HPDE6-E6E7 (cell line): ENCODE measurements around the gene JAZF1.

ENCODE experiments used
- DNase-seq: peaks from one replicate; pipeline ENCODE4 v3.0.0; 2011; ENCODE audit warnings: missing footprints; ENCODE audit errors: extremely low spot score

Gene JAZF1

GRCh38 chr7:27840313-27840712, 340.3 kb downstream of the JAZF1 start:
- DNase-seq, result no peak

DNA sequence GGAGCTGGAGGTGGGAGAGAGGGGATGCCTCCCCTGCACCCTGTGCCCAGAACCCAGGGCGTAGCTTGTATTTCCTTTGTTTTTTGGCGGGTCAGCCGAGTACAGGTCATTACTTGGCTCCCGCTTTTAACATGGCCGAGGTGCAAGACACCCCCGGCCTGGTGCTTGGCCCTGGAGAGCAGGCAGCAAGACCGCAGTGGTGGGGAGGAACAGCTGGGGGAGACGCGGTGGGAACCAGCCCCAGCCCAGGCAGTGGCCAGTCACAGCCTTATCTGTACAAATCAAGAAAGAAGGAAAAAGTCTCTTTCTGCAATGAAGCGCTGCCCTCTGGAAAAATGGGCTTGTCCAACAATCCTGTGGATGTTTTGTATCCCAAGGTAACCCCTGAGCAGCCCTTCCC, 341.5 kb downstream of the JAZF1 start:
- DNase-seq, result no peak

GRCh38 chr7:27836536-27836935, 344.1 kb downstream of the JAZF1 start:
- no peak for DNase-seq

DNA sequence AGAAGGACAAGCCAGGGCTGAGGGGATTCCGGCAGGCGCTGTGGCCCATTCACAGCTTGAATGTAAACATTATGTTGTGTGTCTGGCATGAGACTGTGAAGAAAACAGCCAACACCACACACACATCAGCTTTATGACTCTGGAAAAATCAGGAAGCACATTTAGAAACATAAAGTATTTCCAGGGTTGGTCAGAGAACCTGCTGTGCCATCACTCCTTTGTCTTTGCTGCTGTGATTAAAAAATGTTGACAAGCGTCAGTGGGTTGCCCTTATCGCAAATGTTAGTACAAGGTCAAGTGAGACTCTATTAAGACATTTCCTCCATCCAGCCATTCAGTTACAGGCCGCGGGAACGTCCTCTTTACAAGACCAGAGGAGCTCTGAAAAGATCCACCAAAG, 345.2 kb downstream of the JAZF1 start:
- no peak for DNase-seq

DNA sequence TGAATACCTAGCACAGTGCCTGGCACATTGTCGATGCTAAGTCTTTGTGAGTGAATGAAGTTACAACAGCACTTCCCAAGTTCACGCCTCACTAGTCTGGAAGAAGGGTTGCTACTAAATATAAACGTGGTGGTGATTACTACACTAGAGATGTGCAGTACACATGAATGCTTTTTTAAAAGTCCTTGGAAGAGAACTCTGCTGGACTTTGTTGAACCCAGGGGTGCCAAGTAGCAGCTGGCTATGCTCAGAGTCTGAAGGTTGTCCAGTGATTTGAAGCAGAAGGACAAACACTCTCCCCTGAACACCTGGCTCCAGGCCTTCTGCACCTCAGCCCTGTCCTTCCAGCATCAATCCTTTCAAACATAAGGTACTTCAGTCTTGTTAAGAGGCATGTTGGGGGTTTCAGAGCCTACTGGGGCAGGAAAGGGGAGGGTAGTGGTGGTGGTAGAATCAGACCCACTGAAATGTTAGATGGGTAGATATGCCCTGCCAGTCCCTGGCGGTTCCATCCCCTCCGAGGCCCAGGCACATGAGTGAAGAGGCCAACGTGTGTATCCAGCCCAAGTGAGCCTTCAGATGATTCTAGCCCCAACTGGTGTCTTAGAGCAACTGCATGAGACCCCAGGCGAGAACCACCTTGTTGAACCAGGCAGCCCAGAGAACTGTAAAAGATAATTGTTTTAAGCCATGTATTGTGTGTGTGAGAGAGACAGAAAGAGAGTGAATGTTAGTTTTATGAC, 346.2 kb downstream of the JAZF1 start:
- DNase-seq, result no peak

DNA sequence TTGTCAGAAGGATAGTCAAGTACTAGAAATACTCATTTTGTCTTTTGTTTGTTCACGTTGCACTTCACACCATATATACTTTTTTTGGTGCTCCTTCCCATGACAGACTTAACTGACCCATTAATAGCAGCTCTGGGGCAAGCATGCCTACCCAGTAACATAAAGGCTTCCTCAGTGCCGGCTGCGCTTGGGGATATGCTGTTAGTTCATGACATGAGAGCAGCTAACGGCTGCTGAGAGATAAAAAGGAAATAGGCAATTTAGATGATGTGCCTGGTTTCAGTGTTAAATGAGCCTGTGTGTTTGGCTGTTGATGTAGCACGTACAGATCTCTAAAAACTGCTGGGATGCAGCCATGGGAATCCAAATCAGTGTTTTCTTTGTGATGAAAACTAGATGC, 354.2 kb downstream of the JAZF1 start:
- DNase-seq, result no peak

DNA sequence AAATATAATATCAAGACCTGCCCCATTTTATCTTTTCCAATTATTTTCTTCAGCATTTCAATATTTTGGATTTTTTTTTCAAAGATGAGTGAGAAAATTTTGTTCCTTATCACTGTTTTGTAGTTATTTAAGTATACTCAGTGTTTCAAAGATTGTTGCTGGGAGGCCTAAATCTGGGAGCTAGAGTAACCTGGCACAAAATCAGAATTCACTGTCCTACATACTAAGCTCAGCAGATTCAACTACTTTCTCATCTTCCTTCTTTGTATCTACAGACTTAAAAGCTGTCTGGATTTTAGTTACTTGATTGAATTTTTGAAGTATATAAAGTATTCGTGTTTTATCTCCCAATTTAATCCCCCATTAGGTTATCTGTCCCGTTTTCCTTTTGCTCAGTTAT, 354.7 kb downstream of the JAZF1 start:
- no peak for DNase-seq

DNA sequence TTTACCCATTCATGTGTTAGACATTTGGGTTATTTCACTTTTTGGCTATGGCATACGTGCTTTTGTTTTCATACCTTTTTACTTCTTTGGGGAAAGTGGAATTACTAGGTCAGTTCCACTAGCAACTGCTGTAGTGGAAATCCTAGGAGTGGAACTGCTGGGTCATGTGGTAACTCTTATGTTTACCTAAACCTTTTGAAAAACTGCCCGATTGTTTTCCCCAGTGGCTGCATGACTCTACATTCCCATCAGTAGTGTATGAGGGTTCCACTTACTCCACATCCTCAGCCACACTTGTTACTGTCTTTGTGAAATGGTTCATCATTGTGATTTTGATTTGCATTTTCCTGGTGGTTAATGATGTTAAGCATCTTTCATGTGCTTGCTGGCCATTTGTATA, 358.4 kb downstream of the JAZF1 start:
- no peak for DNase-seq

DNA sequence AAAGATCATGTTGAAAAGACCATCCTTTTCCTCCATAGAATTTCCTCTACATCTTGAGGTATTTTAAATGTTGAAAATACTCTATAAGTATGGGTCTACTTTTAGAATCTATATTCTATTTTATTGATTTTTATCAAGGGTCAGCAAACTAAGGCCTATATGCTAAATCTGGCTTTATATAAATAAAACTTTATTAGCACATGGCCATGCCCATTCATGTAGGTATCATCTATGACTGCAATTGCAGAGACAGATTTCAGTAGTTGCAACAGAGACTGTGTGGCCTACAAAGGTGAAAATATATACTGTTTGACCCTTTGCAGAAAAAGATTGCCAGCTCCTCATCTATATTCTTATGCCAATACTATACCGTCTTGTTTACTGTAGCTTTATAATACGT, 367.9 kb downstream of the JAZF1 start:
- DNase-seq, result no peak

DNA sequence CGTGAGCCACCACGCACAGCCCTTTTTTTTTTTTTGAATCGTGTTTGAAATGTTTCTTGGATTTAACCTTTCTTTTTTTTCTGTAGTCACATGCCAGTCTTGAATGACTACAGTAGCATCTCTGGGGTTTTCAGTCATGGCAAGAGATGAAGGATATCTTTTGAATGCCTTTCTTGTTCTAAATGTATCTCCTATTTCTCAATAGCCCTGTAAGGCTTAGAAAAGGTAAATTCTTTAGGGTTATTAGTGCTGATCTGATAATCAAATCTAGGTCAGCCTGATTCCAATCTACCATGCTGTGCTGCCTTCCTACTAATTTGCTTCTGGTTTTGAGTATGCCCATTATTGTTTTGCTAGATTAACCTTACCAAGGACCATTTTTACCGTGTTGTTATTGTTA, 370.4 kb downstream of the JAZF1 start:
- DNase-seq, result no peak

- no peak for DNase-seq
Observed at GRCh38 chr7:27808626-27809025, 372.0 kb downstream of the JAZF1 start.

DNA sequence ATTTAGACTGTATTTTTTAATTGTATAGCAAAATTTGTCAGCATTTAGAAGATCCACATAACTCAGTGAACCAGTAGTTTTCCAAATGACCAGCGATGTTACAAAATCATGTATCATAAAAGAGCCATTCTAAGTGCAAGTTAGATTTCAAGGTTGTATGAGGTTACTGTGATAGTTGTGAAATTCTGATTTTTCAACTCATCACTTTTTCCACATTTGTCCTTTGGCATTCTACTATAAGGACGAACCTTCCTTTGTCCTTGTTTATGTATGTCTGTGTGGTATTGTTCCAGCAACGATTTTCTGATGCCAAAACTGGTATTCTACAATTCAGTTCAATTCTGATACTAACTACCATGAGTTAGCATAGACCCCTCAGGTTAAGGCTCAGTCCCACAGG, 376.5 kb downstream of the JAZF1 start:
- DNase-seq, result no peak

GRCh38 chr7:27802999-27803398, 377.6 kb downstream of the JAZF1 start:
- no peak for DNase-seq

DNA sequence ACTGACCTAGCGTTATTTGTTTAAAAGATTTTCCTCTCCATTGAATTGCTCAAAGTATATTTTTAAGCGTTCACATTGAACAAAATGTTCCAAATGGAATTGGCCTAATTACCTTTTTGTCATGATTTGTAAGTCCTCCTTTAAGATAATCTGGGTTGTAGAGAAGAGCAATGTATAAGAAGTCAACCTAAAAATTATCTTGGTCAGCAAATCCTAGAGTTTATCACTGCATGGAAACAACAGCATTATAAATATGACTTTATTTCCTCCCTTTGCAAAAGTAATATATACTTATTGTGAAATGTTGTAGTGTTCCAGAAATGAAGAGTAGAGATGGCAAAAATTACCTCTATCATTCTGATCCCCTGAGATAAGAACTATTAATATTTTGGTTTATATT, 381.4 kb downstream of the JAZF1 start:
- DNase-seq, result no peak

- DNase-seq, result no peak
Observed at GRCh38 chr7:27795977-27796376, 384.6 kb downstream of the JAZF1 start.

DNA sequence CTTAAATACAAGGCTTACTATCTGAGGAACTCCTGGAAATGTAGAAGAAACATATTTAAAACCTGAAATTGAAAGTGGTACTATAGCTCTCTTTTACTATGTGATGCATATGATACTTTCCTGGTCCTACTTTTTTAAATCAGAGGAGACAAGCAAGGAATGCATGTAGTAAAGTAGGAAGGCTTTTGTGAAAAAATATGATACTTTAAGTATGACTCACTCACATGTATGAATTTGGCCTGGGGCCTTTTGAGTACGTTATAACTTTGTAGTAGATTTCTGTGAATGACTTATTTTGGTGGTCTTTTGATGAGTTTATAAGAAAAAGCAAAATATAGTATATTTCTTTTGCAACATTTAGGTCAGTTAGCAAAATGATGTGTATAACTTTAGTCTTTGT, 386.8 kb downstream of the JAZF1 start:
- no peak for DNase-seq

- DNase-seq, result no peak
Observed at GRCh38 chr7:27788437-27788836, 392.2 kb downstream of the JAZF1 start.

DNA sequence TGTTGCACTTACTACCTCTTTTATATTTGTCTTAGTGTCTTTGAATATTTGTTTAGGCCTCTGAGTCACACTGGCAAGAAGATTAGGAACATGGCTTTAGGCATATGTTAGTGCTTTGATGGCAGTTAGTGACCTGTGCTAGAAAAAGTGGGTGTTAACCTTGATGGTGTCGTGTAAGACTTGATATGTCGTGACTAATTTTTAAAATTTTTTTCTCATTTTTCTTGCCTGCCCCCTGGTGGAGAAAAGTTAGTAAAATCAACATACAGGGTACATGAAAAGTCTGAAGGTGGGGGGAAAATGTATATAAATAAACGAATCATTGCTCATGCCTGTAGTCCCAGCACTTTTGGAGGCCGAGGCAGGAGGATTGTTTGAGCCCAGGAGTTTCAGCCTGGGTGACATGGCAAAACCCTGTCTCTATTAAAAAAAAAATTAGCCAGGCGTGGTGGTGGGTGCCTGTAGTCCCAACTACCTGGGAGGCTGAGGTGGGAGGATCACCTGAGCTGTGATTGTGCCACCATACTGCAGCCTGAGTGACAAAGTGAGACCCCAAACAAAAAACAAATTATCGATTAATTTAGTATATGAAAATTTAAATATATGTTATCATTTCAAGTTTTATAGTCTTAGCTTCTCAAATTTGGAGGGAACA, 396.1 kb downstream of the JAZF1 start:
- DNase-seq, result peak; percentile 46

DNA sequence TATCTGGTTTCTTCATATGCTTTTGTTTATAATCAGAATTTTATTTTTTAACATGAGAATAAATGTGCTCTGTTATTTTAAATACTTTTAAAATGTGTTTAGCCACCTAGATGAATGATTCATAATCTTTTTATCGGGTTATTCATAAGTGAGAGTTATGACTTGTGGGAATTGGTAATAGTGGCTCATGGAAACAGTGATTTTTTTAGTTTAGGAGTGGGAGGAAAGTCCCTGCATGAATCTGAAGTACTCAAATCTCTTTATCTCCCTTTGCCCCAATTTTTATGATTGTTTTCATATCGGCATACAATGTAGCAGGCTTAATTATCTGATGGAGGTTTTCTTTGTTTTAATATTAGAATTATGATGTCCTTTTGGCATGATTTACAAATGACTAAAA, 397.7 kb downstream of the JAZF1 start:
- no peak for DNase-seq

GRCh38 chr7:27781188-27781587, 399.4 kb downstream of the JAZF1 start:
- no peak for DNase-seq
